HepG2 (cell line): ENCODE results near the gene KAZALD1. TPM values are rescaled to one million over a fixed set of nuclear protein-coding genes. Genes with fewer than 3 reads are reported as not detected.
A peak's percentile ranks its signal among the peaks of the same experiment; 100 is the strongest.

Experiments used
- DPF2 ChIP-seq: sonication (generic); formaldehyde crosslinking; IDR thresholded peaks from 2 replicates; pipeline ENCODE4 v1.4.0; 2020; ENCODE audit warnings: mild to moderate bottlenecking, low read depth, missing genetic modification reagents, borderline replicate concordance
- FUBP1 ChIP-seq: sonication (generic); formaldehyde crosslinking; IDR thresholded peaks from 2 replicates; pipeline ENCODE4 v1.5.1; 2020; ENCODE audit warnings: missing genetic modification reagents, mild to moderate bottlenecking, borderline replicate concordance
- GABPA ChIP-seq, 2 experiments: IDR thresholded peaks; 2 replicates each; pipeline ENCODE4 v1.6.1; 2011 to 2016; ENCODE audit warnings: low read depth in 2 of 2, low read length in 1 of 2, missing biosample characterization in 1 of 2, missing genetic modification characterization in 1 of 2
- HDAC2 ChIP-seq: sonication (generic); formaldehyde crosslinking; IDR thresholded peaks from 2 replicates; pipeline ENCODE4 v1.4.0; 2020; ENCODE audit warnings: missing genetic modification reagents
- HIC2 ChIP-seq: sonication (generic); formaldehyde crosslinking; IDR thresholded peaks from 2 replicates; pipeline ENCODE4 v1.9.0; 2022; ENCODE audit warnings: low read depth, missing genetic modification reagents
- PAXIP1 ChIP-seq: sonication (generic); formaldehyde crosslinking; conservative IDR thresholded peaks from 2 replicates; pipeline ENCODE4 v1.4.0; 2020; ENCODE audit warnings: mild to moderate bottlenecking, missing genetic modification reagents, moderate library complexity
- SNAPC2 ChIP-seq: sonication (generic); formaldehyde crosslinking; IDR thresholded peaks from 2 replicates; pipeline ENCODE4 v1.8.1; 2022; ENCODE audit warnings: mild to moderate bottlenecking, missing genetic modification reagents
- SP4 ChIP-seq: sonication (generic); formaldehyde crosslinking; IDR thresholded peaks from 2 replicates; pipeline ENCODE4 v1.8.1; 2023; ENCODE audit warnings: mild to moderate bottlenecking, missing genetic modification reagents
- TBX3 ChIP-seq: fragments of 450-650 bp; IDR thresholded peaks from 2 replicates; pipeline ENCODE4 v1.6.1; 2017; ENCODE audit warnings: antibody characterized with exemption, mild to moderate bottlenecking, inconsistent platforms, borderline replicate concordance
- TP53 ChIP-seq: sonication (generic); formaldehyde crosslinking; conservative IDR thresholded peaks from 2 replicates; pipeline ENCODE4 v1.4.0; 2020; ENCODE audit warnings: missing genetic modification reagents
- ZFAT ChIP-seq: sonication (generic); formaldehyde crosslinking; conservative IDR thresholded peaks from 2 replicates; pipeline ENCODE4 v1.8.1; 2023; ENCODE audit warnings: missing genetic modification reagents, inconsistent platforms
- ZFX ChIP-seq: sonication (generic); formaldehyde crosslinking; IDR thresholded peaks from 2 replicates; pipeline ENCODE4 v1.4.0; 2020; ENCODE audit warnings: mild to moderate bottlenecking, low read depth, missing genetic modification reagents, moderate library complexity
- ZNF317 ChIP-seq: sonication (generic); formaldehyde crosslinking; IDR thresholded peaks from 2 replicates; pipeline ENCODE4 v1.5.0; 2020; ENCODE audit warnings: mild to moderate bottlenecking, missing genetic modification reagents
- ZNF33A ChIP-seq: sonication (generic); formaldehyde crosslinking; IDR thresholded peaks from 2 replicates; pipeline ENCODE4 v1.5.1; 2020; ENCODE audit warnings: missing genetic modification reagents, mild to moderate bottlenecking, moderate library complexity, borderline replicate concordance
- ZNF598 ChIP-seq: sonication (generic); formaldehyde crosslinking; IDR thresholded peaks from 2 replicates; pipeline ENCODE4 v1.5.1; 2020; ENCODE audit warnings: mild to moderate bottlenecking, missing genetic modification reagents, borderline replicate concordance
- ZNF652 ChIP-seq: IDR thresholded peaks from 2 replicates; pipeline ENCODE4 v1.6.1; 2016; ENCODE audit warnings: low read depth, borderline replicate concordance
- ZNF766 ChIP-seq: sonication (generic); formaldehyde crosslinking; IDR thresholded peaks from 2 replicates; pipeline ENCODE4 v1.5.0; 2020; ENCODE audit warnings: missing genetic modification reagents, borderline replicate concordance
- ZNF770 ChIP-seq: sonication (generic); formaldehyde crosslinking; IDR thresholded peaks from 2 replicates; pipeline ENCODE4 v1.5.0; 2020; ENCODE audit warnings: mild to moderate bottlenecking, missing genetic modification reagents
- ZNF781 ChIP-seq: sonication (generic); formaldehyde crosslinking; IDR thresholded peaks from 2 replicates; pipeline ENCODE4 v1.5.1; 2020; ENCODE audit warnings: borderline replicate concordance, mild to moderate bottlenecking, missing genetic modification reagents; ENCODE audit errors: not compliant biosample characterization
- polyA plus RNA-seq, 8 experiments: library from polyadenylated mRNA; depleted of rRNA in 3 of 8; stranded (reverse) in 7 of 8; unstranded in 1 of 8; fragments of >200 nt; fragmentation: Illumina TruSeq in 4 of 8; extraction: Trizol in 4 of 8; gene quantifications; 2 replicates each; pipeline versions ENCODE4 v1.2.1 to v1.2.3, GENCODE V29; 2011 to 2016; ENCODE audit warnings: low read depth in 4 of 8, missing spikeins in 1 of 8, mixed read lengths in 1 of 8; ENCODE audit not compliant: insufficient read depth in 1 of 8
- total RNA-seq, 5 experiments: library from RNA; depleted of rRNA; stranded (reverse); fragments of >200 nt; fragmentation: Illumina TruSeq; extraction: Trizol; gene quantifications; 2 replicates each; pipeline ENCODE4 v1.2.3, GENCODE V29; 2016; ENCODE audit warnings: low read depth in 1 of 5

The KAZALD1 gene
- total and polyA plus RNA-seq, 2 of the 13 experiments (the other 11 are each of a cell fraction or from before 2014, with no cell fraction given): 16.7 to 27.7 TPM

GRCh38 chr10:101112799-101113594 lies 51.2 kb downstream of the KAZALD1 start (continued):
- TF ChIP-seq PAXIP1 (peak; percentile 92), HIC2 (no peak), GABPA (IDR thresholded peaks at IDR 0.05; ENCODE audit: low read depth, low read length) (no peak), GABPA (CRISPR knock-in tag; IDR thresholded peaks at IDR 0.05; ENCODE audit: low read depth) (peak; percentile 53), TP53 (no peak), ZNF766 (CRISPR knock-in tag) (no peak), ZNF770 (CRISPR knock-in tag) (peak; percentile 88), DPF2 (CRISPR knock-in tag) (0 out of 2 replicates have a peak, but pooled peaks have one; percentile 60), ZNF317 (CRISPR knock-in tag) (no peak), ZNF598 (CRISPR knock-in tag) (peak; percentile 32; the same call in 1 of the 2 replicates), HDAC2 (CRISPR knock-in tag) (peak; percentile 60), ZFAT (no peak), SNAPC2 (CRISPR knock-in tag) (no peak), TBX3 (0 out of 2 replicates have a peak, but pooled peaks have one; percentile 9), ZNF781 (CRISPR knock-in tag) (no peak), ZFX (CRISPR knock-in tag) (peak; percentile 74), SP4 (no peak), ZNF33A (no peak), FUBP1 (CRISPR knock-in tag) (no peak), ZNF652 (CRISPR knock-in tag) (no peak)
